Fibroblast of skin of right quadriceps (primary cell): Measurements from ENCODE around the gene CHMP2A.

Source experiments
- DNase-seq: peaks from one replicate; pipeline ENCODE4 v3.0.0-alpha.2; 2013

Gene CHMP2A

DNA sequence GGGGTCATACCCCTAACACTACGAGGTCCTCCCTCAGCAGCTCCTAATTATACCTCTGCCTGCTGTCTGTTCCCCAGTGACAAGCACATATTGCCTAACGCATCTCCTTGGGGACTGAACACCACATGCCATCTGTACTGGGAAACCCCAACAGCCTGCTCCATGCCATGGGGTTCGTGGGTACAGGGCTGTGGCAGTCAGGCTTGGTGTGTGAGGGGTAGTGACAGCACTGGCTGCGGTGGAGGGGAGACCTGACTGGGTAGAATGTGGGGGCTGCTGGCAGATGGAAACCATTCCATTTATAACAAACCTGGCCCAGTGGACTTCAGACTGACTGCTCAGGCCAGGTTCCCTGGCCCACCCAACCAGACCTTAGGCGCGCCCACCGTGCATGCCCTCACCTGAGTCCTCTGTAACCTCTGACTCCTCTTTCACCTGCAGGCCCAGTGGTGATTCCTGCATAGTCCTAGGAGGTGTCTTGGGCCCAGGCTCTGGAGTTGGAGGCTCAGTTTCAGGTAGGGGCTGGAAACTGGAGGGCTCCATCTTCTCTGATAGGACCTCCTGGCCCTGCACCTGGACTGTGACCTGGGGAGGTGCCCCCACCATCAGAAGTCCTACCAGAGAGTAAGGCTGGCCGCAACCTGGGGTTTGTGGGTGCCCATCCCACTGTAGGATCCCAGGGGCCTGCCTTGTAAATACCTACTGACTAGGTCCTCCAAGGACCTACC is 15.2 kb upstream of the CHMP2A start:
- DNase-seq = no peak

DNA sequence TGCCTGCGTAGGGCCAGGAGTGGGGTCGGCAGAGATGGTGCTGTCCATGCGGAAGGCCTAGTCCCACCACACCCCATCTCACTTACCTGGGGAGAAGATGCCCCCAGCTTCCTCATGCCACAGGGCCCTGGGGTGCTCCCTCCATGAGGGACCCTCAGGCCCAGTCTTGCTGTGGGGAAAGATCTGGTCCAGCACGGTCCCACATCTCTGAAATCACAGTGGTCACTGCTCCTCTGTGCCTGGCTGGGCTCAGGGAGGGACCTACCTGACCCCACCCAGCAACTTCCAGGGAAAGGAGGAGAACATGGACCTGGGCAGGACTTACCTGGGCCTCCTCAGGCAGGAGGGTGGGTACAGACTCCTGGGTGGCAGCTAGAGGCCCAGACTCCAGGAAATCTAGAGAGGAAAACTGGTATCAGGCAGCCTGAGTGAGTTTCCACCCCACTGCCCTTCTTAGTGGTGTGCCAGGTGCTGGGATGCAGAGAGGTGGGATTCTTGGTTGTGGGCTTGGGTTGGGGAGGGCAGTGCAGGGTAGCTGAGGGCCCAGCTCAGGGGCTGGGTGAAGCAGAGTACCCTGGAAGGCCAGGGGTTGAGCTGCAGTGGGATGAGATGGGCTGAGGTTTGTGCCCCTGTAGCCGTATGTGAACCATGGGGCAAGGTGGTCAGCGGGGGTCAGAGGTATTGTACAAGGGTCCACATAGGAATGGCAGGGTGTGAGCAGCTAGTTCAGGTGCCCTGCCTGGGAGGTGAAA is 14.5 kb upstream of the CHMP2A start:
- no peak for DNase-seq

DNA sequence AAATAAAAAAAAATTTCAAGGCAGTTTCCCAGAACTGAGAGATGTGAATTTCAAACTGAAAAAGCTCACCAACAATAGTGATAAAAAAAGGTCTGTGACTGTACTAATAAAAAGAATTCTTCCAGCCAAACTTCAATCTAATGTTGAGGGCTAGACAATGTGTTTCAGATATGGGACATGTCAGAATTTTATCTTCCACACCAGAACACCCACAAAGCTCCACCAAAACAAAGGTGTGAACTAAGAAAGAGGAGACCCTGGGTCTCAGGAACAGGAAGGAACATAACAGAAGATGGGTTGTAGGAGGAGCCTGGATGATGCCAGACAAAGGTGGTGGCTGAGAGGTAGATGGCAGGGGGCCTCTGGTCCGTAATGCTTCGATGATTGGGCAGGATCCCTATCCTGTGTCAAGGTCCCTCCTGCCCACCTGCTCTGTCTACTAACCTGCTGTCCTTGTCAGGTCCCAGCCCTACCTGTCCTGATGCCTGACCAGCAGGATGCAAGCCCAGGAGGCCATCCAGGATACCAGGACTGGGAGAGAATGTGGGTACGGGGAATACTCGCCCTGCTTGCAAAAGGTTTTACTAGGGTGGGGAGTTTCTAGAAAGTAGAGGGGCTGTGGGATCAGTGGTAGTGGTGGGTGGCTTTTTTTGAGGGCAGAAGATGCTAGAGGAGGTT is 13.7 kb upstream of the CHMP2A start:
- DNase-seq = no peak

DNA sequence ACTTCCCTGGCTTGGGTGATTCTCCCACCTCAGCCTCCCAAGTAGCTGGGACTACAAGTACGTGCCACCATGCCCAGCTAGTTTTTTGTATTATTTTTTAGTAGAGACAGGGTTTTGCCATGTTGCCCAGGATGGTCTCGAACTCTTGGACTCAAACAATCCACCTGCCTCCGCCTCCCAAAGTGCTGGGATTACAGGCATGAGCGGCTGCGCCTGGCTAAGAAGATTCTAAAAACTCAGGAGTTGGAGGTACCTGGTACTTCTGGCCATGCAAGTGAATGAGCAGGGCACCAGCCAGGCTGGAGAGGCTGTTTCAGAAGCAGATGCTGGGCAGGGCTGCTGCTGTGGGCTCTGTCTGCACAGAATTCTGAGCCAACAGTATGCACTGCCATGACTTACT is 12.1 kb upstream of the CHMP2A start:
- DNase-seq = no peak

DNA sequence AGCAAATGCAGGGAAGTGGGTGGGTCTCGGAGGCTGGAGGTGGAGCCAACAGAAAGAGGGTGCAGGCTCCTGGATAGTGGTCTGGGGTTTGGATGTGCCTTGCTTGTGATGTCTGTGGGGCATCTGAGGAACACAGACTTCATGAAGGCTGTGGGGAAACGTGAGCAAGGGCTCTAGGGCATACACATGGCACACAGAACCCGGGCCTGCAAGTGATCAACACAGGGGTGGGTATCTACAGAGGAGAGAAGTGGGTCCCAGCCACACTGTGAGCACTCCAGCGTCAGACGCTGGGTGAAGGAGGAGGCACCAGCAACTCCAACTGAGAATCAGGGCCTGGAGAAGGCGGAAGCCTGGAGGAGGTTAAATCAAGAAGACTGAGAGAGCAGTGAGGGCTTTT is 8.9 kb upstream of the CHMP2A start:
- DNase-seq = no peak

DNA sequence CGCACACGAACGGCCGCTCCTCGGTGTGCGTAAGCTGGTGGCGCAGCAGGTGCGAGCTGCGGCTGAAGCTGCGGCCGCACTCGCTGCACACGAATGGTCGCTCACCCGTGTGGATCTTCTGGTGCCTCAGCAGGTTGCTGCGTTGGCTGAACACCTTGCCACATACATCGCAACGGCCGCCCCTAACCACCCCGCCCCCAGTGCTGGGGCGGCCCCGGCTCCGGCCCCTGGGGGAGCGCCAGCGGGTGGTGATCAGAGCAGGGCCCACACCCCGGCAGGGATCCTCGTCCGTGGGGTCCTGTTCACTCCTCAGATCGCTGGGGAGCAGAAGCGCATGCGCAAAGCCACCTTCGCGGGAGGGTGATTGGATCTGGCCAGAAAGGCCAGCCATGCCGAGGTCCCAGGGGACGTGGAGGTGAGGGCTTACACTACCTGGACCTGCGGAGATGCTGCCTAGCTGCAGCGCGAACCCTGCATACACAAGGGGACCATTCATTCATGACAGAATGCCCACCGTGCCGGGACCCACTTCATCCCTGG is 8.2 kb upstream of the CHMP2A start:
- no peak for DNase-seq

DNA sequence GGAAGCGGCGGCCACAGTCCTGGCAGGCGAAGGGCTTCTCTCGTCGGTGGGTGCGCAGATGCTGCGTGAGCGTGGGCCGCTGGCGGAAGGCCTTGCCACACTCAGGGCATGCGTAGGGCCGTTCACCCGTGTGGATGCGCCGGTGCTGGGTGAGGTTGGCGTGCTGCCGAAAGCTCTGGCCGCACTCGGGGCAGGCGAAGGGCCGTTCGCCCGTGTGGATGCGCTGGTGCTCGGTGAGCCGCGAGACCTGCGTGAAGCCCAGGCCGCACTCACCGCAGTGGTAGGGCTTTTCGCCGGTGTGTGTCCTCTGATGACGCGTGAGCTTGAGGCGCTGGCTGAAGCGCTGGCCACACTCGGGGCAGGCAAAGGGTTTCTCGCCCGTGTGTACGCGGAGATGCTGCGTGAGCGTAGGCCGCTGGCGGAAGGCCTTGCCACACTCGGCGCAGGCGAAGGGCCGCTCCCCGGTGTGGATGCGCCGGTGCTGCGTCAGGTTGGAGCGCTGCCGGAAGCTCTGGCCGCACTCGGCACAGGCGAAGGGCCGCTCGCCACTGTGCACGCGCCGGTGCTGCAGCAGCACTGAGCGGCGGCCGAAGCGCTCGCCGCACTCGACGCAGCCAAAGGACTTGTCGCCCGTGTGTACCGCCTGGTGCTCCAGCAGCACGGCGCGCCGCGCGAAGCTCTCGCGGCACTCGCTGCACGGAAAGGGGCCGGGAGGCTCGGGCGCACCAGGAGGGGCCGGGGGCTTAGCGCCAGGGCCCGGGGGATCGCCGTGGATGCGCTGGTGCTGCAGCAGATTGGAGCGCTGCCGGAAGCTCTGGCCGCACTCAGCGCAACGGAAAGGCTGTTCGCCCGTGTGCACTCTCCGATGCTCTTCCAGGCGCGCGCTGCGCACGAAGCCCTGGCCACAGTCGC is 7.5 kb upstream of the CHMP2A start:
- peak; percentile 27 for DNase-seq

DNA sequence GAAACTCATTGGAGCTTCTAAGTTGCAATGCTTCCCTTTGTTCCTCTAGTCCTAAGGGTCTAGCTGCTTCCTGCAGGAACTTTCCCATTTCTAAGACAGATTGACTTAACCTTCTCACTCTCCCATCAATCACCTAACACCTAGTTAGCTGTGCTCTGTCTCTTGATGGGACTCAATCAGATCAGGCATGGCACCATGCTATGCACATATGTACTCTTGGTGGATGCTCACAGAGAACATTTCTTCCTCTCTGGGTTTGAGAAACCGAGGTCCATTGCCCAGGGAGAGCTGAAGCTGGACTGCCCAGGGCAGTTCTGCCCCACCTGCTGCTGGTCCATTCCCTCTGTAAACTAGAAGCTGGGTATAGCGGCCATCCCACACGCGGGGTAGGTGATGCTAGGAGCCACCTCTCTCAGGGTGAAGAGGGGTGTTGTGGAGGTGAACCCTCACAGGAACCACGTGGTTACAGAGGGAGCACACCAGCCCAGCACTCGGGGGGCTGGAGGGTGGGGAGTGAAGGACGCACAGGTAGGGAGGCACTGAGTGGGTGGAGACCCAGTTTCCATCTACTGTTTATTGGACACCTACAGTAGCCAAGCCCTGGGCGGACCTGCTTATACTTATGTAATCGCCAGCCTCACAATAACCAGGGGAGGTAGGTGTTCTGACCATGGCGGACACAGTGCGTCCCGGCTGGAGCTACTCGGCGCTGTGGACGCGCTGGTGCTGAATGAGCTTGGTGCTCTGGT is 6.6 kb upstream of the CHMP2A start:
- no peak for DNase-seq

DNA sequence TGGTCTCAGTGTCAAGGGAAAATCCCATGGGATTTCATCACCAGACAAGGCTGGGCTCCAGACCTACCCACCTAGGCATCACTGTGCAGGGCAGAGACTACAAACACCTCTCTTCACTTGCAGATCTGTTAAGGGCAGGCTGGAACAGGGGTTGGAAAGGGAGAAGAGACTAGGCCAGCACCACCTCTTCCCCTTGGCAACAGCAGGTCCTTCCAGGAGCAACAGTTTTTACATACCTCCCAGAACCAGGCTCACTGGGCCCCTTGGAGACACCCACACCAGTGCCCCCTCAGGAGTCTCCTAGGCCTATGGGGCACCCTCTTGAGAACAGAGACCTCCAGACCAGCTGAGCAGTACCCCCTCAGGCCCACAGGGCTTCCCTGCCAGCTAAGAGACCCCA is 6.0 kb upstream of the CHMP2A start:
- no peak for DNase-seq

DNA sequence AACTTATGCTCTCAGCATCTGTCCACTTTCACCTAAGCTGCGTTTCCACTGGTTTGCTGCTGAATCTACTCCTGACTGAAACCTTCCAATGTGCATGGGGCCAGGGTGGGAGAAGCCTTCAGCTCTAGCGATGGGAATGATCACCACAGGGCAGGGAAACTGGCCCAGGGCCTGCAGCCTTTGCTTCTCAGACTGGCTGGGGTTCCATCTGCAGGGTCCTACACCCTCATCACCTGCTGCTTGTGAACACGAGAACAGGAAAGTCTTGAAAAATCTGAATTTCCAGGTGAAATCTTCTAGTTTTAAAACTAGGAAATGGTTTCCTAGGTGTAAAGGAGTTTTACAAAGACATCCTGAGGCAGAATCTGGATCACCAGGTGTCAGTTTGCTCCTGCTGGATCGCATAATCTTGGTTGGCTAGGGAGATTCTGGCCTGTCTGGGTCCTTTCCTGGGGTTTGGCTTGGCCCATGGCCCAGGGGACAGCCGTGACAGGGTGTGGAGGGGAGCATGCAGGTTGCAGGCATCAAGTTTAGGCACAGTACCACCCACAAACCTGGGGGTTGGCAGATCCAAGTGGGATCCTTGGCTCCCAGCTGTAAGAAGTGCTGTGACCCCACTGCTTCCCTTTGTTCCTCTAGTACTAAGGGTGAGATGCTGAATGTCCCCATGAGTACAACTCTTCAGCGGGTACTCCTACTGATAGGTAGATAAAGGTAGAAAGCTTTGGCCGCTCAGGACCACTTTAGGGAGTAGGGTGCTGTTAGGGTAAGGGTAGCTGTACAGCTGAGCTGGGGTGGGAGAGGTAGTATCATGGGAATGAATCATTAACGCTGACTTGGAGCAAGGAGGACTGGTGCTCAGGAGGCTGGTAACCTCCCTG is 5.3 kb upstream of the CHMP2A start:
- no peak for DNase-seq

DNA sequence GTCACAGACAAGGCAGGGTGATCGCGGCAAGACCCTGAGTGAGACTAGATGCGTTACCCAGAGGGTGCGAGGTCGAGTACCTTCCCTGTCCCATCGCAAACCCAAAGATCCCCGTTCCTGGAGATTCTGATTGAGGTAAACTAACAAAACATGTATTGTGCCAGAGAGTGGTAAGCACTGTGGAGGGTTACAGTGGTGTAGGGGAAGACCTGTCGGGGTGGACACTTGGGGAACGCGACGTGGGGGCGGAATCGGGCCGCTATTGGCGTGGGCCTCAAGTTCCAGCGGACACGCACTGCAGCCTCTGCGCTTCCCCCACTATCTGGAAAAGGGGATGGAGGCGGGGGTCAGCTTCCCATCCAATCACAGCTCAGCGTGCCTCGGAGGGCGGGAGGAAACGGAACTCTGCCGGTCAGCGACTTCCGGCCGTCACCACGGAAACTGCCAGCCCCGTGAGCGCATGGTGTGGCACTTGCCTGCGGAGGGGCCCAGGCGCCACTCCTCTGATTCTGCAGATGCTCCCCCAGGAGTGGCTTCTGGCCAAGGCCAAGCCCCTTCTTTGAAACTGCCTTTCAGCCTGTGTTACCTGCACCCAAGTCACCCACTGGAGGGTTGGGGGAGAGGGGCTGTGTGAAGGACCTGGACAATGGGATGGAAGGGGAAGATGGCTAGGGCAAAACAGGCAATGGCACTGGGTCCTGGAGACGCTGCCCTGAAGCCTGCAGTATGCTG is 4.5 kb upstream of the CHMP2A start:
- peak; percentile 90 for DNase-seq

DNA sequence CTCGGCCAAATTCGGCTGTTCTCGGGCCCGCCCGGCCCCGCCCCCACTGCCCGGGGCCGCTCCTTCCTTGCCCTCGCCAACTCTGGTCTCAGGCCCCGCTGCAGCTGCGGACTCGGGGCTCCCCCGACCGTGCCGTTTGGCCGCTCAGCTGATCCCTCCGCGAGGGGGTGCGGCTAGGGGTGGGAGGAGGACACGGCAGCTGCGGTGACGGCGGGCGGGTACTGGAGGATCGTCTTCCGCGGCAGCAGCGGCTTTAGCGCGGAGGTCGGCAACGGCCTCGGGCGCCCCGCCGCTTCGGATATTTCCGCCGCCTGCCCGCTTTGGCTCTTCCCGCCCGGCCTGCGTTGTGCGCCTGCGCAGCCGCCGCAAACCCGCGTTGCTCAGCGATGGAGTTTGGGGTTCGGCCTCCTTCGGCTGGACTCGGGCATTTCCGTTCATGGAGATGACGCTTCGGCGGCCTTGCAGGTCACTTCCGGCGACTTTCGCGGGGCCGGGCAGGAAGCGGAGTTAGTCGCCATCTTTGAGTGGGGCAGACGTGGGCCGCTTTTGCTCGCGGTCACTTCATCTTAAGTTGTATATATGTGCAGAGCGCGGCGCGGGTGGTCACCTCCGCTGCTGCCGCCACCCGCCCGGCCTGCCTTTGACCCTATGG is 3.8 kb upstream of the CHMP2A start:
- peak; percentile 98 for DNase-seq

DNA sequence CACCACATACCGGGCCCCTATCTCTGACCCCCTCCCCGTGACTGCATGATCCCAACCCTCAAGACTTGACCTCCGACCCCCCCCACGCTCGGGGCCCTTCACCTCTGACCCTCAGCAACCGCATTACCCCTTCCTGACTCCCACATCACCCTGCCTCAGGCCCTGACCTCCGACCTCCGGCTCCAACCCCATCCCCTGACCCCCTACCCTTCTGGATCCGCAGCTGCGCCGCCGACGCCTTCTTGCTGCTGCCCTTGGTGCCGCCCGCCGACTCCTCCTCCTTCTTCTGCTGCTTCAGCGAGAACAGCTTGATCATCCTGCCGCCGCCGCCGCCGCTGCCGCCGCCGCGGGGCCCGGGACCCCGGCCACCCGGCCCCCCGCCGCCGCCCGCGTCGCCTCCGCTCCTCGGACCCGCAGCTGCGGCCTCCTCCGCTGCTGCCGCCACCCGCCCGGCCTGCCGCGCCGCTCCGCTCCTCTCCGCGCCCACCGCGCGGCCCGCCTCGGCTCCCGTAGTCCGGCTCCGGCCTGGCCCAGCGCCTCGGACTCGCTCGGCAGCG is 3.2 kb upstream of the CHMP2A start, which contains the start of gene UBE2M:
UBE2M (minus strand) TSS at position 546 of the 557 bp plus-strand sequence; CDS start at position 316, 230 bp downstream.
- peak; percentile 28 for DNase-seq

DNA sequence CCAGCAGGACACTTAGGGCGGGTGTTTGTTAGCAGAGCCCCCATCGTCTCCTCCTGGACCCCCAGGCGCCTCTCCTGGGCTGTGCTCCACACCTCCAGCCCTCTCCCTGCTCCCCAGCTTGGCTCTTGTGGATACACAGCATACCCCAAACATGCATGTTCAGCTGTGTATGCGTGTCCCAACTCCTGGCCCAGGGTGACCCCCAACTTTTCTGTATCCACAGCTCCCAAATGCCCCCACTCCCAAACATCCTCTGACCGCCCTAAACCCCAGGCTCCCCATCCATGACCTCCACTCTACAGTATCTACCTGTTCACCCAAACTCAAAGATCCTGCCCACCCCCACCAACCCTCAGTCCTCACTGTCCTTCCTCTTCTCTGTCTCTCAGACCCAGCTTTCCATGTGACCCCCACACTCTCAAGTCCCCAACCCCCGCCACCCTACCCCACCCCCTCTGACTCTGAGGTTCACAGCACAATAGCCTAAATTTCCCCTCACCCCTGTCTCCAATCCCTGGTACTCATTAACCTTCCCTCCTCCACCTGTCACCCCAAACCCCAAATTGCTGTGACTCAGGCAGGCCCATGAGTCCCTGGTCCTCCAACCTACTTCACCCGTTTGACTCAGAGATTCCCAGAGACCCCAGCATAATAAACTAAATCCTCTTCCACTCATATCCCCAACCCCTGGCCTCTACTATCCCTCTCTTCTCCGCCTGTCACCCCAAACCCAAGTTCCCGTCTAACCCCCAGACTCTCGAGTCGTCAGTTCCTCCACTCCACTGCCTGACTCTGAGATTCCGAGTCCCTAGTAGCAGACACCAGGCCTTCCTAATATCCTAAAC is 2.5 kb upstream of the CHMP2A start:
- DNase-seq = no peak

DNA sequence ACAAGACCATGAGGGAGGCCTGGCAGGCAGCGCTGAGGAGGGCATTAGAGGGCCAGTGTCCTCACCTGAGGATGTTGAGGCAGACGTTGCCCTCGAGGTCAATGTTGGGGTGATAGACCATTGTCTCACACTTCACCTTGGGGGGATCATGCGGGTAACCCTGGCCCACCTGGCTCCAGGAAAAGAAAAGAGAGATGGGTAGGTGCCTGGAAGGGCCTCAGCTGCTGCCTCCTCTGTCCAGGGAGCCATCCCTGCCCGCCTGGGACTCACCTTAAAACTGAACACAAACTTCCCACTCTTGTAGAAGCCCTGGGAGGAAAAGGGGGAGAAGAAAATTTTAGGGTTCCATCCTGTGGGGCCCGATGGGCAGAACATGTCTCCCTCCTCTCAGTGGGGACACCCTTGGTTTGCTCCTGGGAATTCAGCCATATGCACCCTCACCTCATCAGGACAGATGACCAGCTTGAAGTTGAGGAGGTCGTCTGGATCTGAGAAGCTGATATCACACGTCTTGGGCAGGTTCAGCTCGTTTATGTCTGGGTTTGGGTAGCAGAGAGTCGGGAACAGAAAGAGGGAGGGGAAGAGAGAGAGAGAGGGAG is 1.8 kb upstream of the CHMP2A start:
- no peak for DNase-seq

DNA sequence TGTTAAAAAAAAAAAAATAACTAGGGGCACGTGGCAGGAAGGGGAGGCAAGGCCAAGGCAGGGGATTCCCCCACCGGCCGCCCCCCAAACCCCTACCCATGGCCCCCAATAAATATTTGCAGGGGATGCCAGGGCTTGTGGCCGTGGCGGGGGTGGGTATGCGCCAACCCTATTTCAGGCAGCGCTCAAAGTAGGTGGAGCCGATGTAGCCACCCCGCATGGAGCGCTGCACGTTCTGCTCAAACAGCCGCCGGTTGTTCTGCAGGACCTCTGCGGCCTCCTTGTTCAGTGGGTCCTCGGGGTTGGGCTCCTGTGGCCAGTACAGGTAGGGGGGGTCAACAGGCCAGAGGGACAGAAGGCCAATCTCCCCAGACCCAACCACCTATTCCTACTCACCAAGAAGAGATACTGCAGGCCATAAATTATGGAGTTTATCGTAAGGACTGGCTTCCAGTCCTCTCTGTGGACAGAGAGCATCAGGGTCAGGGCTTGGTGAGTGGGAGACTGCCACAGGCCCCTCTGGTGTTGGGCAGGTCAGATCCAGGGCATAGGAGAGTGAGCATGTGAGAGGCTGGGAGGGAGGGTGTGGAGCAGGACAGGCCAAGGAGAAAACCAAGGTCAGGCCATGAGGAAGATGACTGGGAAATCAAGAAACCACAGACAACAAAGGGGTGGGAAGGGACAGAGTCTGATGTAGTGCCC is 1.2 kb upstream of the CHMP2A start:
- DNase-seq = no peak

DNA sequence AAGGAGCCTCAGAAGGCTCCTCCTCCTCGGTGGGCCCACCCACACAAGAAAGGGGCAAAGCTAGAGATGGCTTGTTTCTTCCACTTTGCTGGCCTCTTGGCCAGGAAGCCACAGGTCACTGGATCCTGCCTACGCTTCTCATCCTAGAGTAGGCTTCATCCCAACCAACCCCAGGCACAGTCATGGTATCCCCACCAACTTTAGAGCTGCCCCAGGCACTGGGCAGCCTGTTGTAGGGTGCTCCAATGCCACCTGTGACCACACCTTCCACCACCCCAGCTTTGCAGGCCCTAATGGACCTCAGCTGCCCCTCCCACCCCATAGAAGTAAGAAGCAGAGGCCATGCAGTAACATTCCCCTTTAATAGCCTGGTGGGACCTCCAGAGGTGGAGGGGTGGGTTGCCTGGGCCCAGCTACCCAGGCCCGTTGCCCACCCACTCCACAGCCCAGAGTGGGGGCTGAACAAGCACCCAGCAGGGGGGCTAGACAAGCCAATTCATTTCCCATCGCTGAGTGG is 522 bp upstream of the CHMP2A start:
- DNase-seq = no peak
